Lower lobe of right lung (tissue), 2 donors: ENCODE measurements around the gene NUBP2. TPM values are rescaled to one million over a fixed set of nuclear protein-coding genes. Genes with fewer than 3 reads are reported as not detected.

ENCODE experiments used
- ATAC-seq, 2 donors: fragments of 200-7000 bp; cut with Tn5 transposase; one replicate each; pipeline ENCODE4 v1.9.1; 2020 to 2022; ENCODE audit warnings: mild to moderate bottlenecking in 2 of 2, moderate library complexity in 2 of 2
- DNase-seq: peaks from one replicate; pipeline ENCODE4 v3.0.0-alpha.2; 2020
- H3K27ac ChIP-seq: fragments of 200-600 bp; one replicate; pipeline ENCODE4 v1.8.0; 2022
- H3K27me3 ChIP-seq: fragments of 200-600 bp; one replicate; pipeline ENCODE4 v1.8.0; 2022; ENCODE audit warnings: low read depth
- H3K36me3 ChIP-seq: fragments of 200-600 bp; one replicate; pipeline ENCODE4 v1.8.0; 2022; ENCODE audit warnings: mild to moderate bottlenecking
- H3K4me1 ChIP-seq: fragments of 200-600 bp; one replicate; pipeline ENCODE4 v1.8.0; 2022
- H3K4me3 ChIP-seq: fragments of 200-600 bp; one replicate; pipeline ENCODE4 v1.8.0; 2022; ENCODE audit warnings: mild to moderate bottlenecking
- H3K9me3 ChIP-seq: fragments of 200-600 bp; one replicate; pipeline ENCODE4 v1.8.0; 2022
- CTCF ChIP-seq: fragments of 200-600 bp; IDR thresholded peaks from one replicate; pipeline ENCODE4 v1.8.0; 2022; ENCODE audit warnings: antibody characterized with exemption, mild to moderate bottlenecking
- intact Hi-C: fragments of 100-400 bp; cut with DNase I; formaldehyde crosslinking; loops from one replicate; pipeline ENCODE4 v1.11.0; 2022
- total RNA-seq: library from RNA; stranded (reverse); fragmentation: NEBNext Ultra II Directional; extraction: Animal tissue kit (Norgen Biotek cat#: 25700); gene quantifications from one replicate; pipeline ENCODE4 v1.2.1, GENCODE V29; 2021
- donor health status: DM: no; HTN: yes; CAD: no; lungs with severe emphysema.

NUBP2 gene
- total RNA-seq, 1 donor from 2014 or later, result 36.0 TPM

GRCh38 chr16:1746693-1747195 lies 36.0 kb upstream of the NUBP2 start:
- Histone ChIP-seq H3K4me3 (no peak overlapping the region), H3K27me3 (no peaks in the 10 kb centered on the region), H3K36me3 (peaks cover 92% of the 10 kb centered on the region), H3K4me1 (no peaks in the 10 kb centered on the region), H3K27ac (no peak overlapping the region), H3K9me3 (no peaks in the 10 kb centered on the region)
- no peak for TF ChIP-seq CTCF
- intact Hi-C loops, result no loop called here
- no peak for ATAC-seq
- no peak for DNase-seq

- TF ChIP-seq CTCF, result no peak
- ATAC-seq, result no peak
- no peaks in the 10 kb centered on the region for H3K27me3 ChIP-seq
- no peak overlapping the region for H3K27ac ChIP-seq
- H3K4me1 ChIP-seq, result no peaks in the 10 kb centered on the region
- H3K9me3 ChIP-seq, result no peaks in the 10 kb centered on the region
- no peak for DNase-seq
- H3K4me3 ChIP-seq, result no peak overlapping the region
- intact Hi-C loops, result no loop called here
- peaks cover 98% of the 10 kb centered on the region for H3K36me3 ChIP-seq
Measured at GRCh38 chr16:1747934-1748333, 34.8 kb upstream of the NUBP2 start.

- H3K27me3 ChIP-seq, result no peaks in the 10 kb centered on the region
- peak in 1 of 2 donors; percentile 6 for ATAC-seq
- DNase-seq, result no peak
- no peak overlapping the region for H3K4me3 ChIP-seq
- peaks cover 94% of the 10 kb centered on the region for H3K36me3 ChIP-seq
- H3K9me3 ChIP-seq, result no peaks in the 10 kb centered on the region
- intact Hi-C loops, result no loop called here
- no peak for TF ChIP-seq CTCF
- no peaks in the 10 kb centered on the region for H3K4me1 ChIP-seq
- no peak overlapping the region for H3K27ac ChIP-seq
Measured at GRCh38 chr16:1749152-1750117, 33.3 kb upstream of the NUBP2 start.

GRCh38 chr16:1751946-1752345 lies 30.8 kb upstream of the NUBP2 start:
- ATAC-seq, result no peak
- intact Hi-C loops, result no loop called here
- Histone ChIP-seq H3K27me3 (no peaks in the 10 kb centered on the region), H3K36me3 (peaks cover 80% of the 10 kb centered on the region), H3K4me3 (no peak overlapping the region), H3K9me3 (no peaks in the 10 kb centered on the region), H3K4me1 (no peaks in the 10 kb centered on the region), H3K27ac (no peak overlapping the region)
- TF ChIP-seq CTCF, result no peak
- DNase-seq, result no peak

- DNase-seq (no peak), ATAC-seq (no peak)
- Histone ChIP-seq H3K36me3 (peaks cover 78% of the 10 kb centered on the region), H3K4me1 (no peaks in the 10 kb centered on the region), H3K9me3 (no peaks in the 10 kb centered on the region), H3K27ac (no peak overlapping the region), H3K4me3 (no peak overlapping the region), H3K27me3 (no peaks in the 10 kb centered on the region)
- intact Hi-C loops, result no loop called here
- no peak for TF ChIP-seq CTCF
Measured at GRCh38 chr16:1752853-1753252, 29.9 kb upstream of the NUBP2 start.
